GM12878 (cell line): Measurements from ENCODE around the gene CDH18.

Source experiments
- FOXM1 ChIP-seq: IDR thresholded peaks from 2 replicates; pipeline ENCODE4 v1.6.1; 2012; ENCODE audit warnings: low read depth, mild to moderate bottlenecking, inconsistent platforms, low read length, moderate library complexity
- GABPA ChIP-seq: IDR thresholded peaks from 2 replicates; pipeline ENCODE4 v1.6.1; 2014; ENCODE audit warnings: antibody characterized with exemption, low read depth, mild to moderate bottlenecking, inconsistent platforms
- TF ChIP-seq, protein P1 (sequence below): IDR thresholded peaks from 2 replicates; pipeline ENCODE4 v1.6.1; 2011; ENCODE audit warnings: mild to moderate bottlenecking, low read depth, low read length, moderate library complexity; ENCODE audit not compliant: insufficient replicate concordance

DNA sequence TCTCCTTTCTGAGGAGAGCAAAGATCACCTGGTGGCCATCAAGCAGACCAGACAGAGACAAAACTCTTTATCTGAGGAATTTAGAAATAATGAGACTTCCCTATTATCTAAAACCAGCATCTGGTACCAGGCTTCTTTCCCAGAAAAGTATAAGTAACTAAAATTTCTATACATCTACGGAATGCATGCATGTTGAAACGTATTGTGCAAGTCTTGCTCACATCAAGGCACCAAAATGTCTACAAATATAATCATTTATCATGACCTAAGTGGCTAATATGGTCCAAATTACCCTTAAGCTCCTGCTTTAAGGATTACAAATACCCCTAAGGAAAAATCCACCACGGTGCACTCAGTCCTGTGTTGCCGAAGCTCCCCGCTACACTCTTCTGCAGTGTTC, 286.3 kb downstream of the CDH18 start:
- TF ChIP-seq FOXM1 (no peak), GABPA (no peak)
- TF ChIP-seq, protein P1, sequence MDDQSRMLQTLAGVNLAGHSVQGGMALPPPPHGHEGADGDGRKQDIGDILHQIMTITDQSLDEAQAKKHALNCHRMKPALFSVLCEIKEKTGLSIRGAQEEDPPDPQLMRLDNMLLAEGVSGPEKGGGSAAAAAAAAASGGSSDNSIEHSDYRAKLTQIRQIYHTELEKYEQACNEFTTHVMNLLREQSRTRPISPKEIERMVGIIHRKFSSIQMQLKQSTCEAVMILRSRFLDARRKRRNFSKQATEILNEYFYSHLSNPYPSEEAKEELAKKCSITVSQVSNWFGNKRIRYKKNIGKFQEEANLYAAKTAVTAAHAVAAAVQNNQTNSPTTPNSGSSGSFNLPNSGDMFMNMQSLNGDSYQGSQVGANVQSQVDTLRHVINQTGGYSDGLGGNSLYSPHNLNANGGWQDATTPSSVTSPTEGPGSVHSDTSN, result no peak
